Pancreas (tissue), 10 donors: ENCODE data around the gene TUBGCP3. TPM values are rescaled to one million over a fixed set of nuclear protein-coding genes. Genes with fewer than 3 reads are reported as not detected.

Experiments
- ATAC-seq, 4 donors: fragments of 200-7000 bp; cut with Tn5 transposase; one replicate each; pipeline versions ENCODE4 v1.8.0 to v1.9.1; 2020; ENCODE audit warnings: mild to moderate bottlenecking in 4 of 4, moderate library complexity in 4 of 4
- DNase-seq, 6 donors: peaks; one replicate each; pipeline ENCODE4 v3.0.0-alpha.2; 2020
- FAIRE-seq: peaks from 2 replicates; lab custom pipeline; 2012; peaks lifted over from hg19 to GRCh38; lab: Jason Lieb, UNC
- H3K27ac ChIP-seq, 4 donors: fragments of 200-600 bp; sonication (generic); 1 replicate in 3 of 4; 2 replicates in 1 of 4; pipeline versions ENCODE4 v1.5.0 to v1.8.0; 2020
- H3K27me3 ChIP-seq, 4 donors: fragments of 200-600 bp; one replicate each; pipeline ENCODE4 v1.8.0; 2021
- H3K36me3 ChIP-seq, 3 donors: fragments of 200-600 bp; sonication (generic) in 1 of 3; one replicate each; pipeline versions ENCODE4 v1.5.0 to v1.8.0; 2020 to 2021
- H3K4me1 ChIP-seq, 3 donors: fragments of 200-600 bp; one replicate each; pipeline ENCODE4 v1.8.0; 2021
- H3K4me3 ChIP-seq, 4 donors: fragments of 200-600 bp; sonication (generic) in 2 of 4; one replicate each; pipeline versions ENCODE4 v1.5.0 to v1.8.0; 2020 to 2021
- H3K9me3 ChIP-seq, 4 donors: fragments of 200-600 bp; one replicate each; pipeline ENCODE4 v1.8.0; 2021
- WGBS, 2 donors: extraction: QIAGEN DNeasy Blood & Tissue Kit; methylation state at CpG; one replicate each; pipeline ENCODE4 v1.1.7; 2013; 5-methylcytosine and 5-hydroxymethylcytosine counted together
- intact Hi-C, 3 donors: fragments of 100-400 bp; cut with DNase I; formaldehyde crosslinking; loops; one replicate each; pipeline versions ENCODE4 v1.11.1 to v1.14.2; 2022
- polyA plus RNA-seq, 2 donors: library from polyadenylated mRNA; stranded (reverse); fragments of 200-250 nt; gene quantifications; one replicate each; pipeline ENCODE4 v1.2.3, GENCODE V29; 2013
- total RNA-seq, 6 donors: library from RNA; stranded (reverse); fragmentation: NEBNext Ultra II Directional in 4 of 6; extraction: Animal tissue kit (Norgen Biotek cat#: 25700) in 4 of 6; gene quantifications; one replicate each; pipeline versions ENCODE4 v1.2.1 to v1.2.4, GENCODE V29; 2021 to 2023
- TF ChIP-seq, protein P1 (sequence below), 4 donors: fragments of 200-600 bp; sonication (generic) in 3 of 4; IDR thresholded peaks; one replicate each; pipeline versions ENCODE4 v1.5.0 to v1.8.0; 2021; ENCODE audit warnings: antibody characterized with exemption in 4 of 4
- donor health status: healthy with polysubstance abuse.
- donor health status: DM: no; HTN: no; CAD: no; lungs with moderate emphysema.
- donor health status: DM: no; HTN: no; CAD: no.
- donor health status: control.
- donor health status: control.
- donor health status: Bipolar disorder and iron deficiency.
- donor health status: DM: yes; HTN: yes; CAD: no.
- donor health status: DM: no; HTN: no; CAD: no.
- donor health status: DM: no; HTN: no; CAD: no.
- donor health status: DM: yes; HTN: yes; CAD: no.

Gene TUBGCP3
- total and polyA plus RNA-seq, 8 donors = 6.3 to 20.2 (median 12.6) TPM

GRCh38 chr13:112474869-112475268, 113.1 kb downstream of the TUBGCP3 start:
- TF ChIP-seq, protein P1, sequence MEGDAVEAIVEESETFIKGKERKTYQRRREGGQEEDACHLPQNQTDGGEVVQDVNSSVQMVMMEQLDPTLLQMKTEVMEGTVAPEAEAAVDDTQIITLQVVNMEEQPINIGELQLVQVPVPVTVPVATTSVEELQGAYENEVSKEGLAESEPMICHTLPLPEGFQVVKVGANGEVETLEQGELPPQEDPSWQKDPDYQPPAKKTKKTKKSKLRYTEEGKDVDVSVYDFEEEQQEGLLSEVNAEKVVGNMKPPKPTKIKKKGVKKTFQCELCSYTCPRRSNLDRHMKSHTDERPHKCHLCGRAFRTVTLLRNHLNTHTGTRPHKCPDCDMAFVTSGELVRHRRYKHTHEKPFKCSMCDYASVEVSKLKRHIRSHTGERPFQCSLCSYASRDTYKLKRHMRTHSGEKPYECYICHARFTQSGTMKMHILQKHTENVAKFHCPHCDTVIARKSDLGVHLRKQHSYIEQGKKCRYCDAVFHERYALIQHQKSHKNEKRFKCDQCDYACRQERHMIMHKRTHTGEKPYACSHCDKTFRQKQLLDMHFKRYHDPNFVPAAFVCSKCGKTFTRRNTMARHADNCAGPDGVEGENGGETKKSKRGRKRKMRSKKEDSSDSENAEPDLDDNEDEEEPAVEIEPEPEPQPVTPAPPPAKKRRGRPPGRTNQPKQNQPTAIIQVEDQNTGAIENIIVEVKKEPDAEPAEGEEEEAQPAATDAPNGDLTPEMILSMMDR (IDR thresholded peaks at IDR 0.05) = no peak
- DNase-seq (no peak), FAIRE-seq (no peak), ATAC-seq (no peak)
- no peak overlapping the region for H3K27ac ChIP-seq
- intact Hi-C loops = no loop called here
- H3K36me3 ChIP-seq = no peaks in the 10 kb centered on the region
- no peak overlapping the region for H3K4me3 ChIP-seq
- WGBS, 2 donors = 87 to 91% methylated on average over 8 of the region's 8 CpGs
- H3K4me1 ChIP-seq = no peaks in the 10 kb centered on the region
- no peaks in the 10 kb centered on the region for H3K27me3 ChIP-seq
- H3K9me3 ChIP-seq = no peaks in the 10 kb centered on the region

DNA sequence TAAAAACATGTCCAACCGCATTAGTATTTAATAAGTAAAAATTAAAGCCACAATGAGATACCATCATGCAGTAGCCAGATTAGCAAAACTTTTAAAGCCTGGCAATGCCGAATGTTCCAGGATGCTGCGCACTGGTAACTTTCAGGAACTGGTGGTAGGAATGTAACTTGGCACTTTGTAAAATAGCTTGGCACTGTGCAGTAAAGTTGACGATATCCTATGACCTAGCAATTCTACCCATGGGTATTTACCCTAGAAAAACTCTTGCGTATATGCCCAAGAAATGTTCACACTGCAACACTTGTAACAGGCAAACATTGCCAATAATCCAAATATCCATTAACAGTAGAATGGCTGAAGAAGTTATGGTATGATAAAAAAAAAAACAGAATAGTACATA, 114.1 kb downstream of the TUBGCP3 start:
- intact Hi-C loops = no loop called here

GRCh38 chr13:112469071-112469745, 118.7 kb downstream of the TUBGCP3 start:
- 85 to 93% methylated on average over 14 of the region's 14 CpGs for WGBS, 2 donors
- Histone ChIP-seq H3K4me3 (no peak overlapping the region), H3K36me3 (no peaks in the 10 kb centered on the region), H3K4me1 (no peaks in the 10 kb centered on the region), H3K27ac (no peak overlapping the region), H3K27me3 (no peaks in the 10 kb centered on the region), H3K9me3 (no peaks in the 10 kb centered on the region)
- TF ChIP-seq, protein P1 (IDR thresholded peaks at IDR 0.05) = no peak
- no peak for FAIRE-seq
- no peak for ATAC-seq
- DNase-seq = peak in 1 of 6 donors; percentile 28
- intact Hi-C loops = no loop called here

More for the DNA sequence above, 114.1 kb downstream of the TUBGCP3 start:
- WGBS, 2 donors = 91 to 92% methylated on average over 5 of the region's 5 CpGs
- TF ChIP-seq, protein P1 (IDR thresholded peaks at IDR 0.05) = no peak
- Histone ChIP-seq H3K4me3 (no peak overlapping the region), H3K27me3 (no peaks in the 10 kb centered on the region), H3K4me1 (no peaks in the 10 kb centered on the region), H3K27ac (no peak overlapping the region), H3K9me3 (no peaks in the 10 kb centered on the region), H3K36me3 (no peaks in the 10 kb centered on the region)
- FAIRE-seq = no peak
- DNase-seq = no peak
- ATAC-seq = no peak

DNA sequence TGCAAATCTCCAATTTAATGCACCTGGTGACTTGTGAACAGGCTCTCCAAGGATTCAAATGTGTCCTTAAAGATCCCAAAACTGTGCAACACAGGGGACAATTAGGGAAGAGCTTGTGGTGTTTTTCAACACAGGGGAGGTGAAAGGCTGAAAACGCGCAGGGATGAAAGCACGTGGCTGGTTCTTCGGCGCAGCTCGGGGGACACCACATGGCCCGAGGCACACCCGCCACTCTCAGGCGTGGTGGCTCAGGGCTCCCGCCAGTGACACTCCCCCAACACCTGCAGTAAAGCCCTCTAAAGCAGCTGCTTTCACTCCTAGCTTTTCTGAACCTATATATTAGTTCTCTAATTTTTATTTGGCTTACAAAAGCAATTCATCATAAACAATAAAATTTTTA, 119.9 kb downstream of the TUBGCP3 start:
- no peak for FAIRE-seq
- Histone ChIP-seq H3K4me1 (no peaks in the 10 kb centered on the region), H3K27ac (no peak overlapping the region), H3K4me3 (no peak overlapping the region), H3K36me3 (no peaks in the 10 kb centered on the region), H3K27me3 (no peaks in the 10 kb centered on the region), H3K9me3 (no peaks in the 10 kb centered on the region)
- DNase-seq = no peak
- 89 to 91% methylated on average over 10 of the region's 10 CpGs for WGBS, 2 donors
- TF ChIP-seq, protein P1 (IDR thresholded peaks at IDR 0.05) = no peak
- no peak for ATAC-seq
- intact Hi-C loops = no loop called here

DNA sequence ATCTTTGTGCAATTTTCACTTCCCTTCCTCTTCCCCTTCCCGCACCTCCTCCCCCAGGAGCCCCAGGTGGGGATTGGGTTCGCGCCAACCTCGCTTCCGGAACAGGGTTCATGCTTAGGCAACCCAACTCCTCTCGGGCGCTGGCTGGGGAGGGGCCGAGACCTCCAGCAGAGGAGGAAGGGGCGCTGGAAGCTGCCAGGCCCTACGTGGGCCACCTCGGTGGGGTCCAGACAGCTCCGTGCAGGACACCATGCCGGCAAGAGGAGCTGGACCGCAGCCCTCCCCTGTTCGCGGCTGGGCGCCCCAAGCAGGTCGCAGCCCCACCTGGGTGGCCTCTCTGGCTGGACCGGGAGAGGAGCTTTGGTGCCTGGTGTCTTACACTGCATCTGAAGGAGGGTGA, 120.7 kb downstream of the TUBGCP3 start:
- no peaks in the 10 kb centered on the region for H3K4me1 ChIP-seq
- ATAC-seq (no peak), FAIRE-seq (no peak), DNase-seq (peak in 1 of 6 donors; percentile 46)
- no peaks in the 10 kb centered on the region for H3K9me3 ChIP-seq
- no peak overlapping the region for H3K4me3 ChIP-seq
- no peak overlapping the region for H3K27ac ChIP-seq
- TF ChIP-seq, protein P1 (IDR thresholded peaks at IDR 0.05) = no peak
- WGBS, 2 donors = 85 to 91% methylated on average over 17 to 19 of the region's 19 CpGs
- intact Hi-C loops = no loop called here
- H3K36me3 ChIP-seq = no peaks in the 10 kb centered on the region
- H3K27me3 ChIP-seq = no peaks in the 10 kb centered on the region
